Activated effector memory CD4-positive, alpha-beta T cell treated with anti-CD3 and anti-CD28 coated beads, Interleukin-2, amount 50 U/mL, for 16 hours (primary cell): Measurements from ENCODE around the gene CAMKK2.
"Not testable (repeated sequence)": the region's sequence is repeated elsewhere in the genome, so short reads cannot be mapped to it uniquely, and the experiment has no call there.

Experiments
- DNase-seq: peaks from one replicate; pipeline ENCODE4 v3.0.0-alpha.2; 2020

The CAMKK2 gene

DNA sequence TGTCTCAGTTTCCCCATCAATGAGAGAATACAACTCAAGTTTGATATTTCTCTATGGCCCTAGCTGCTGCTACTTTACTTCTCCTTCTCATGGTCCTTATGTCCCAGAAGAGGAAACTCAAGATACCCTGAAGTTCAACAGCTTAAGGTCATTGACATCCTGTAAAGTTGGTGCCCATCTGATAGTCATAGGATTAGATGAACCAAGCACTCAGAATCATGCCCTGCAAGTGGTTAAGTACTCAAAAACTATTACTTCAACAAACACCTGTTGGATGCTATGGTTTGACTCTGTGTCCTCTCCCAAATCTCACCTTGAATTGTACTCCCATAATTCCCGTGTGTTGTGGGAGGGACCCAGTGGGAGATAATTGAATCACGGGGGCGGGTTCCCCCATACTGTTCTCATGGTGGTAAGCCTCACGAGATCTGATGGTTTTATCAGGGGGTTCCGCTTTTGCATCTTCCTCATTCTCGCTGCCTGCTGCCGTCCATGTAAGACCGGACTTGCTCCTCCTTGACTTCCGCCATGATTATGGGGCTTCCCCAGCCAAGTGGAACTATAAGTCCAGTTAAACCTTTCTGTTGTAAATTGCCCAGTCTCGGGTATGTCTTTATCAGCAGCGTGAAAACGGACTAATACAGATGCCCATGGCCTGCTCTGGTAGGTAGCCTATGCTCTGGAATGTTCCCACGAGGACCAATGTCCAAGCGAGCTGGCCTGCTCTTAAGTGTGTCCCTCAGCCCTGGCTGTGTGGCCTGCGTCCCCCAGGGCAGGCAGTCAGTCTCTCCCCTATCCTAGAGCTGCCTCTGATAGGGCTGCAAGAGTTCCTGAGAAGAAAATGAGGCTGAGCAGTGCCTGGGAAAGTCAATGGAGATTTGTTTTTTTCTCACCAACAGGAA, 18.1 kb downstream of the CAMKK2 start:
- no peak for DNase-seq

DNA sequence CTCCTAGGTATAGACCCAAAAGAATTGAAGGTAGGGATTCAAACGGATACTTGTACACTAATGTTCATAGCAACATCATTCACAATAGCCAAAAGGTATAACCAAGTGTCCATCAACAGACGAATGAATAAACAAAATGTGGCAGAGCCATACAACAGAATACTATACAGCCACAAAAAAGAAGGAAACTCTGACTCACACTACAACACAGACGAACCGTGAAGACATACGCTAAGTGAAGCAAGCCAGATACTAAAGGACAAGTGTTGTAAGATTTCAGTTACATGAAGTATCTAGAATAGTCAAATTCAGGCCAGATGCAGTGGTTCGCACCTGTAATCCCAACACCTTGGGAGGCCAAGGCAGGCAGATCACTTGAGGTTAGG, 19.1 kb downstream of the CAMKK2 start:
- DNase-seq, result no peak

DNA sequence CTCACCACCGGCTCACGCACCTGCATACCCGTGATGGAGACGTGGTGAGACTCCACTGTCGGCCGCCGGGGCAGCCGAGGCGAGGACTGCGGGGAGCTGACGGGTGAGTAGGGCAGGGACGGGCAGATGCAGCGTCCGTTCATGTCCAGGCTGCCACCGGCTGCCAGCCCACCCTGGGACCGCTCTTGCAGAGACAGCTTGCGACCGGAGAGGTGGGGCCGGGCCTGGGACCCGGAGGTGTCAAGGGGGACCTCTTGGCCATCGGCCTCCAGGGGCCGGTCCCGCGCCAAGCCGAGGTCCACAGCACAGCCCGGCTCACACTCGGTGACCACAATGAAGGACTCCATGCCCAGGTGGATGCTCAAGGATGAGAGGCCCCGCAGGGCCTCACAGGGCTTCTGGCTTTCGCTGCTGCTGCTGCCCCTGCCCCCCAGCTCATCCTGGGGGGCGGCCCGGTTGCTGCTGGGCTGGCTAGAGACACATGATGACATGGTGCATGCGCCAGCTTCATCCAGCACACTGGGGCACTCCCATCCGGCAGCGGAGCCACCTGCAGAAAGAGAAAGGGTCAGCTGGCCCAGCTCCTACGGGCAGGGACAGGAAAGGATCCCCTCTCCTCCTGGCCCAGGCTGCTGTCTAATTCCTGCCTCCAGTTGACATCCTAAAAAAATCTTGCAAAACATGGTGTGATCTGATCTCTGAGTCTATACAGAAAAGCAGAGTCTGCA, 22.3 kb downstream of the CAMKK2 start:
- no peak for DNase-seq

DNA sequence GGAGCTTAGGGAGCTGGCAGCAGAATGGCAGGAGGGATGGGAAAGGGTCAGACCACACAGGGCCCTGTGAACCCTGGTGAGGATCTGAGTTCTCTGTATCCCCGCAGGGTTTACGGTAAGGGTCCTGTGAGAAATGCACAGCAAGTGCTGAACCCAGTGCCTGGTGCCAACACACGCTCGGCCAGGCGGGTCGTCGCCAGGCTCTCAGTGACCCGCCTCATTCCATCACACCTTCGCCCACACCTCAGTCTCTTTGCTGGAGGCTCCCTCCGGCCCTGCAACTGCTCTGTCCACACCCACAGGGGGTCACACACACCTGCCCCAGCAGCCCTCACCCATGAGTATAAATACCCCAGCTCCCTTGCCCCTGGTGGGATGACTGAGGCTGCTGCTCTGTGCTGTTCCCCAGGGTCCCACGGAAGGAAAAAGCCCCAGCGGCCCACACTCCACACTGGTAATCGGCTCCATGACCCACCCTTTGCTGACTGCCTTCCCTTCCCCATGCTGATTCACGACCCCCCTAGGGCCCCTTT, 23.1 kb downstream of the CAMKK2 start:
- DNase-seq, result no peak

DNA sequence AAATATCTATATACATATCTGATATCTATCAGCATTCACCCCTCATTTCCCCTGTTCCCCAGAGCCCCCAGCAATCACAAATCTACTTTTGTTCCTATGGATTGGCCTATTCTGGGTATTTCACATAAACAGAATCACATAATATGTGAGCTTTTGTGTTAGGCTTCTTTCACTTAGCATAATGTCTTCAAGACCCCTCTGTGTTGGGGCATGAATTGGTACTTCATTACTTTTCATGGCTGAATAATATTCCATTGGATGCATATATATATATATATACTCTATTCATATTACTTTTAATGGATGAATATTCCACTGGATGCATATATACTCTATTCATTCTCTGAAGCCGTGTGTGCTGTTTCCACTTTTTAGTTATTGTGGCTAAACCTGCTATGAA, 28.7 kb downstream of the CAMKK2 start:
- DNase-seq, result no peak

DNA sequence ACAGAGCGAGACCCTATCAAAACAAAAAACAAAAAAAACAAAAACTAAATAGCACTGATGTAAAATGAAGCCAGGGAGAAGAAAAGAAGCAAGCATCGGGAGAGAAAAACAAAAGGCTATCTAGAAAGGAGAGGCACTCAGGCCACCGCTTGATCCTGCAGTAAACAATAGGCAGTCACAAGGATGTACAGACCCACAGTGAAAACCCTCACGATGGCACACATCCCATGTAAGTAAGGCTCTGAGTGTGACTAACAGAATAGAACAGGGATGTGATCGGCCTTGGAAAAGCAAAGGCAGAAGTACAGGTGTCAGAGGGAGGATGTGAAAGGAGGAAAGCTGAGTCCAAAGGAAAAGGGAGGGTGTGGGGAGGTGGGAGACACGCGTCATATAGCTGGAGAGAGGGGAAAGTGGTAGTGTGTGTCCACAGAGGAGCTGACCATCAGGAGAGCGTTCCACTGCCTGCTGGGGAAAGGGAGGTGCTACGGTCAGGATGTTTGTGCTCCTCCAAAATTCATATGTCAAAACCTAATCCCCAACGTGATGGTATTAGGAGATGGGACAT, 31.5 kb downstream of the CAMKK2 start:
- no peak for DNase-seq

DNA sequence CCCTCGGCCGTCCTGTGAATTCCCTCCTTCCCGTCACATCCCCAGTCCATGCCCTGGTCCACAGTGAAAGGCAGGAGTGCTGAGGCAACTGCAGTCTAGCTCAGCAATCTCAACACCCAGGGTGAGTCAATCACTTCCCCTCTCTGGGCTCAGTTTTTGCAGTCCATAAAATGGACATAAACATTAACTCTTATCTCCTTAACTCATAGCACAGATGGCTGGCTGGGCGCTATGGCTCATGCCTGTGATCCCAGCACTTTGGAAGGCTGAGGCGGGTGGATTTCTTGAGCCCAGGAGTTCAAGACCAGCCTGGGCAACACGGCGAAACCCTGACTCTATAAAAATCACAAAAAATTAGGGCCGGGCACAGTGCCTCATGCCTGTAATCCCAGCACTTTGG, 32.4 kb downstream of the CAMKK2 start:
- DNase-seq, result no peak

DNA sequence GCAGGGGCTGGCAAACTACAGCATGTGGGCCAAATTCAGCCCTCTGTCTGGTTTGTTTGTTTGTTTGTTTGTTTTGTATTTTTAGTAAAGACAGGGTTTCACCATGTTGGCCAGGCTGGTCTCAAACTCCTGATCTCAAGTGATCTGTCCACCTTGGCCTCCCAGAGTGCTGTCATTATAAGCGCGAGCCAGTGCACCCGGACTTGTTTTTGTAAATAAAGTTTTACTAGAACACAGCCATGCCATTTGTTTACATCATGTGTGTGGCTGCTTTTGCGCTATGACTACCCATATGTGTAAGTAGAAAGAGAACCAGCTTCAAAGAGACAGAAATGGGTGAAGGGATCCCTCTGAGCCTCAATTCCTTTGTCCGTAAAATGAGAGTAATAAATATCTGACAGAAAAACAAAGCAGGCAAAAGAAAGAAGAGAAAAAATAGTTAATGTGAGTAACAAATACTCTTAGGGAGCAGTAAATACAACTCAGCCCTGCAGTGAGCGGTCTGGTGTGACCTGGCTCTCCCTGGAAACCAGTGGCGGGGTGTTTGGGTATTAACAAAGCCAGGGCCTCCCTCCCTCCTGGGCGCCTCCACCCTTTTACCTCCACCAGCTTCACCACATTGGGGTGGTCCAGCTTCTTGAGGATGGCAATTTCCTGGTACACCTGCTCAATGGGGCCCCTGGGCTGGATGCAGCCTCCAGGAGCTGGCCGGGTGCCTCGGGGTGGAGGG, 33.1 kb downstream of the CAMKK2 start:
- DNase-seq, result no peak

DNA sequence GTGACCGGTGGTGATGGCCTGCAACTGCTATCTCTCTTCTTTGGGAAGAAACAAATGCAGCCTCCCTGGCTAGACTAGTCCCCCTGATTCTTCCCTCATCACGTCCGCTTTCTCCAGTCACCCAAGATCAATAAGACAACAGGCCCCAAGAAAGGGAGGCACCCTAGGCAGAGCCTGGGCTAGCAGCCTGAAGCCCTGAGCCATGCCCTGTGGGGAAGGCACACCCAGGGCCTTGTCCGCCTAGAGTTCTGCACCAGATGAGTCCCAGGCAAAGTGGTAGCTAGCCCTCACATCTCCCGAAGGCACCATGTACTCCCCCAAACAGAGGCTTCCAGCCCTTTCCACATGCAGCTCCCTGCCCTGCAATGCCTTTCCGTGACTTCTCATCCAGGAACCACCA, 35.1 kb downstream of the CAMKK2 start:
- DNase-seq, result no peak

DNA sequence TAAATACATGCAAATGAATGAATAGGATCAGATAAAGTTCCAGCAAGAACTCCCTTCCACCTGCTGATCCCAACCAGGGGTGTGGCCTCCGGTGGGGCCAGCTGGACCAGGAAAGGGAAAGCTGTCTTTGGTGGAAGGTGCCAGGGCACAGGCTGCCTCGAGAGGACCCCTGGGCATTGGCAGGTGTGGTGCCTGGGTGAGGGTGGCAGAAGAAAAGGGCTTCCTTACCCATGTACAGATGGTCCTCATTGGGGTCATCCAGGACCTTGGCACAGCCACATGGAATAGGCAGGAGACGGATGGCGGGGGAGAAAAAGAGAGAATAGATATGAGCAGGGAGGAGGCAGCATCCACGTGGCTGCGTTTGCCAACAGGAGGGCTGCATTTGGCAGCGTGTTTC, 36.4 kb downstream of the CAMKK2 start:
- DNase-seq, result no peak

DNA sequence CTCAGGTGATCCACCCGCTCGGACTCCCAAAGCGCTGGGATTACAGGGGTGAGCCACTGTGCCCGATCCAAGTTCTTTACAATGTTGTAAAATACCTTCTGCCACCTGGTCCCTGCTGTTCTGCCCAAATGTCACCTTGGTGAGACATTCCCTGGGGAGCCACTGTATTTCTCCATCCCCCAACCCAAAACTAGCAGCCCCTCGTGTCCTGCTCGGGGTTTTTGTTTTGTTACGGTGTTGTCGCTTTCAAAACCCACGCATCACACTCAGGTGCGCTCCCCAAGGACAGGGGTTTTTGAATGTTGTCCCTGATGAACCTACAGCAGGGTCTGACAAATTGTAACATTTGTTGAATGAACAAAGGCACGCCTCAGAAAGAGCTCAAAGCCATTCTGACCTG, 37.4 kb downstream of the CAMKK2 start:
- DNase-seq, result no peak

DNA sequence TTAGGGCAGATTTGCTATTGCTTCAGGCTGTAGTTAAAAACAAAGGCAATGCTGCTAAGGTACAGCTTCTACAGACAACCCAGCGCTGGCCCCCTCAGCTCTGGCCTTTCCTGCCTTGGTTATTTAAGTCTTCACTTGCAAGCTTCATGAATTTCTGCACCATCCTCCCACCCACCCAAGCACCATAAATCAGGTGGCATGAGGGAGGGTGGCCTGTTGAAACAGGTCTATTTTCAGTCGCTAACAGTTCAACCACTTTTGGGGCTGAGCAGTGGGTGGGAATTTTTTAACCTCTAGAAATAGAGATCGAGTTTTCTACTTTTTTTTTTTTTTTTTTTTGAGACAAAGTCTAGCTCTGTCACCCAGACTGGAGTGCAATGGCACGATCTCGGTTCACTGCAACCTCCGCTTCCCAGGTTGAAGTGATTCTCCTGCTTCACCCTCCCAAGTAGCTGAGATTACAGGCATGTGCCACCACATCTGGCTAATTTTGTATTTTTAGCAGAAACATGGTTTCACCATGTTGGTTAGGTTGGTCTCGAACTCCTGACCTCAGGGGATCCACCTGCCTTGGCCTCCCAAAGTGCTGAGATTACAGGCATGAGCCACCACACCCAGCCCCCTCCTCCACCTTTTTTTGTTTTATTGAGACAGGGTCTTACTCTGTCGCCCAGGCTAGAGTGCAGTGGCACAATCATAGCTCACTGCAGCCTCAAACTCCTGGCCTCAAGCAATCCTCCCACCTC, 38.6 kb downstream of the CAMKK2 start:
- not testable (repeated sequence) for DNase-seq

DNA sequence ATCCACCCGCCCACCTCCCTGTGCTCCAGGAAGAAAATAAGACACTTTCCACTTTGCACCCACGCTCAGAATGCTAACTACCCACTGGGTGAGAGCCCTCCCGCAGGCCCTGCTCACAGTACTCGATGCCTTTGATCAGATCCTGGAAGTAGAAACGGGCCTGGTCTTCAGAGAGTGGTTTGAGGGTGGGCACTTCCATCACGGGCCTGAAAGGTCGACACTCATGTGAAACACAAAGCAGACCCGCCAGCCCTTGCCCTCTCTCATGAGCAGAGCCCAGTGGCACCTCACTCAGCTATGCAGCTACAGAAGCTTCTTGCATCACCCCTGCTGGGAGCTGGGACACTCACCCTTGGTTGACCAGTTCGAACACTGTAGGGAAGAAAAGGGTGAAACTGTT, 41.1 kb downstream of the CAMKK2 start:
- no peak for DNase-seq

DNA sequence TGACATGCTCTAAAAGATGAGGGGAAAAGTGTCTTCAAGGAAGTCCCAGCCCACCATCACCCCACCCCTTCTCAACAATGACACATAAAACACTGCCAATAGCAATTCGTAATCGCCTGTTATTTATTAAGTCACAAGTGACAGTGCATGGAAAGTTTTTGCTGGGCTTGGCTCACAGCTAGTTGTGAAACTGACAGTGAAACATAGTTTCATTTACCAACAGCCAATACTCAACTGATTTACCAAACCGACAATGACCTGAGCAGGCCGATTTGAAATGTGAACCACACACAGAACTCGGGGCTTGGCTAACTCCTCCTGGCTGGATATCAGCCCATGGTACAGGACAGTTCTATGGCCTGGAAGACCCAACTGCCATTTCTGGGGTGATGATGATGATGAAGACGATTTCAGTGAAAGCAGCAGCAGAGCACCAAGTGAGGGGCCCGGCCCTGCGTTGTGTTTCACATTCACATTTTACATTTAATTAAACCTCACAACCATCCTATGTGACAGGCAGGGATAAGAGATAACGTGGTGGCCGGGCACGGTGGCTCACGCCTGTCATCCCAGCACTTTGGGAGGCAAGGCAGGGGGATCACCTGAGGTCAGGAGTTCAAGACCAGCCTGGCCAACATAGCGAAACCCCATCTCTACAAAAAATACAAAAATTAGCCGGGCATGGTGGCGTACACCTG, 42.7 kb downstream of the CAMKK2 start:
- DNase-seq, result no peak

DNA sequence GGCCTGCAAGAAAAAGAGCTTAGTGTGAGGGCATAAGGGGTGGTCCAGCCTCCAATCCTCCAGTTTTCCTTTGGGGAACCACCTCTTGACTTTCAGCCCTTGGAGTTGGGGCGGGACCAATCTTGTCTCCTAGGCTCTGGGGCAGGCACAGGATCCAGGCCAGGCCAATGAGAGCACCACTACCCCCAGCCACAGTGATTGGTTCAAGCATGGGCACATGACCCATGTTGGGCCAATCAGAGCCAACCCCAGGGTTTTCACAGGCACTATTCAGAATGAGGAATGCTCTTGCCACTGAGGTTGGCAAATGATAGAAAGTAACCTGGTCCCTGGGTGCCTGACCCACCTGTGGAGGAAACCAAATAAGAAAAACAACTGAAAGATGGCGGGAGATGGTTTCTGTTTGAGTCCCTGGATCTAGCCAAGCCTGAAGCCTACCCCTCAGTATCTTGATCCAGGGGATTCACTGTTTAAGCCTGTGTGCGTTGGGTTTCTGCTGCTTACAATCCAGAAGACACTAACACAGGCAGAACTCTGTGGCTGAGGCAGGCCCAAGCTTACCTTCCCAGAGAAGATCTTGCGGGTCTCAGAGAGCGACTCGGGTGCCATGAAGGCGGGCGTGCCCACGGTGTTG, 43.7 kb downstream of the CAMKK2 start:
- no peak for DNase-seq

DNA sequence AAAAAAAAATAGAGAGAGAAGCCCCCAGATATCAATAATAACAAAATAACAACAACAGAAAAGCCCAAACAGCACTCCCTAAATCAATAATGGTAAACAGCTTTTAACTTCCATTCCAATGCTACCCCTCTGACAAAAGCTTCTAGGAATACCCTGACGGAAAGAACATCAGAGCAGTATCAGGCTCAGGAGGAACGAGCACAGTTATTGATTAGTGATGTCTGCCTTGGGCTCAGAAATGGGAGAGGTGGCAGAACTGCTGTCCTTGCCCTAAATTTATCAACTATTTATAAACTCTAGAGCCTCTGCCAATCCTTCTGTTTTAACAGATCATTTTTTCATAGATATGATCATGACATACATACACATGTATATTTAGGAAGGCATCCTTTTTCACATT, 44.7 kb downstream of the CAMKK2 start:
- no peak for DNase-seq

DNA sequence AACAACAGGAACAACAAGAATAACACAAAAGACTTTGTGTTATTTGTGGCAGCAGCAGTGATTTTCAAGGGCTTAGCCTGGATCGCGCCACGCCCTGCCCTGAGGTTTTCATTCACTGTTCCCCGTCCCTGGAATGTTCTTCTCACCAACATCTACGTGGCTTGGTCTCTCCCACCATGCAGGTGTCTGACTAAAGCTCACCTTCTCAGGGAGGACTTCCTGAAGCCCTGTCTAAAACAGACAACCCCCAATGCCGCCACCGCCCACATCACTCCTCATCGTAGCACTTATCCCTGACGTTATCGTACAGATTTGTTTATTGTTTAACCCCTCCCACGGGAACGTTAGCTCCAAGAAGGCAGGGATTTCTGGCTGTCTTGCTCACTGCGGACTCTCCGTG, 46.1 kb downstream of the CAMKK2 start:
- DNase-seq, result no peak

DNA sequence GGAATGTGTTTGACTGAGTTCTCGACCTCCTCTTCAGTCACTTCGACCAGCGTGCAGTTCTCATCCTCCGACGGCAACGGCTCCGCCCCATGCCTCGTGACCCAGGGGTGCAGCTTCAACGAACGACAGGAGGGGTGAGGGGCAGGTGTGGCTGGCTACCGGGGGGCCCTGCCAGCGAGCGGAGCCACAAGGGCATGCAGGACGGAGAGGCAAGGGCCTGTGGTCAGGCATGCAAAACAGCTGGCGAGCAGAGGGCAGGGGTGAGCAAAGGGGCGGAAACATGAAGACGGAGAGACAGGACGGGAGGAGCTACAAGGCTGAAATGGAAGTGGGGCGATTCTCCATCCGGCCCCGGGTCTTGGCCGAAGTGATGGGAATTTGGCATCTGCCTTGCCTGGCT, 47.9 kb downstream of the CAMKK2 start:
- DNase-seq, result no peak

DNA sequence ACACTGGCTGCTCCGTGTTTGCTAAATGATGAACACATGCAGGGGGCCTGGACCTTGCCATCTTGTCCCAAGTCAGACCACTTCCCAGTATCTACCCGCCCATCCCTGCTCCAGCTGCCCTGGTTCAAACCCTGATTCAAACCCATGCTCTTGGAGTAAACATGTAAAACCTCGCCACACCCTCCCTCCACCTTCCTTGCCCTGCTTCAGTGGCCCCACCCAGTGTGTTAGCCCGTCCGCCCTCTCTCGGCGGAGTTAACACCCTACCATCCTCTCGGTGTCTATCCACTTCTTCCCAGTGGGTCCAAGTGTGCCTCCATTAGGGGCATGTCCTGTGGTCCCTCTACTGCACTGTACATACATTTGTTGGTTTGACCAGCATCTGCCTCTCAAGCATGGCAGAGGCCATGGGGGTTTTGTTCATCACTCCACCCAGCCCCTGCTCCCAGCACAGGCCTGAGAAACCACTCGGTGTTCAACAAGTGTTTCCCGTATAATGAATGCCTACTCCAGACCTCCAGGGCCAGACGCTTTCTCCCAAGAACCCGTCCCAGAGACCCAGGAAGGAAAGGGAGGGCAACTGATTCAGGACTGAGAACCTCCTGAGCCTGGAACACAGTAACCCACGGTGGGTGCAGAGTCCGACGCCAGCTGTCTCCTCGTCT, 49.5 kb downstream of the CAMKK2 start:
- DNase-seq, result no peak

DNA sequence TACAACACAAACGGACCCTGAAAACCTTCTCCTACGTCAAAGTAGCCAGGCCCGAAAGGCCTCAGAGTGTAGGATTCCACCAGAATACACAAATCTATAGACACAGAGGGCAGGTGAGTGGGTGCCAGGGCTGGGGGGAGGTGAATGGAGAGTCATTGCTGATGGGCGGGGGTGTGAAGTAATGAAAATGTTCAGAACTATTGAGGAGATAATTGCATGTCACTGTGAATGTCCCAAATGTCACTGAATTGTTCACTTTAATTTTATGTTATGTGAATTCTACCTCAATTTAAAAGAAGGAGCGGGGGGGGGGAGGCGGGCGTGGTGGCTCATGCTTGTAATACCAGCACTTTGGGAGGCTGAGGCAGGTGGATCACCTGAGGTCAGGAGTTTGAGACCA, 50.6 kb downstream of the CAMKK2 start:
- no peak for DNase-seq

DNA sequence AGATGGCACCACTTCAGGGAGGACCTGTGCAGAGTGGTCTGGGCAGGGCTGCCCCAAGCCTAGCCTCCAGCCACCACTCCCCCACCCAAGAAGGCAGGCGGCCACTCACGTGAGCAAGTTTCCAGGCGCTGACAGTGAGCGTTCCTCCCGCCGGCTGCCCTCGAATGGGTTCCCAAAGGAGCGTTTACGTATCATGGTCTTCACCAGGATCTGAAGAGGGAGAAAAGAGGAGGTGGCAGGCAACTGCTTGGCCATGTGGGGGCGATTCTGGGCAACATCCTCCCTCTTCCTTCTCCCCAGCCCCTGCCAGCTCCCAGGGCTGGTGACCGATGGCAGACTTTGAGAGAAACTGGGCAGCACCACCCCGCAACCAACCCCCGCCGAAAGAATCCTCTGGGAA, 51.5 kb downstream of the CAMKK2 start:
- DNase-seq, result no peak
